HepG2 (cell line): ENCODE data around the gene APCDD1L.

Experiments
- ATAD3A ChIP-seq: sonication (generic); formaldehyde crosslinking; IDR thresholded peaks from 2 replicates; pipeline ENCODE4 v1.4.0; 2020; ENCODE audit warnings: missing genetic modification reagents
- ATF3 ChIP-seq: sonication (generic); formaldehyde crosslinking; IDR thresholded peaks from 2 replicates; pipeline ENCODE4 v1.4.0; 2020; ENCODE audit warnings: missing genetic modification reagents
- ELF4 ChIP-seq: sonication (generic); formaldehyde crosslinking; IDR thresholded peaks from 2 replicates; pipeline ENCODE4 v1.5.0; 2020; ENCODE audit warnings: missing genetic modification reagents, mild to moderate bottlenecking, moderate library complexity, borderline replicate concordance
- GFI1 ChIP-seq: sonication (generic); formaldehyde crosslinking; IDR thresholded peaks from 2 replicates; pipeline ENCODE4 v1.5.0; 2020; ENCODE audit warnings: missing genetic modification reagents, mild to moderate bottlenecking, borderline replicate concordance
- GLMP ChIP-seq: sonication (generic); formaldehyde crosslinking; IDR thresholded peaks from 2 replicates; pipeline ENCODE4 v1.9.0; 2021; ENCODE audit warnings: missing genetic modification reagents, mild to moderate bottlenecking, borderline replicate concordance
- RXRA ChIP-seq: sonication (generic); formaldehyde crosslinking; IDR thresholded peaks from 2 replicates; pipeline ENCODE4 v1.5.1; 2020; ENCODE audit warnings: missing genetic modification reagents
- SUZ12 ChIP-seq: fragments of 150-350 bp; IDR thresholded peaks from 2 replicates; pipeline ENCODE4 v1.6.1; 2014; ENCODE audit warnings: low read depth, low read length
- ZFAT ChIP-seq: sonication (generic); formaldehyde crosslinking; conservative IDR thresholded peaks from 2 replicates; pipeline ENCODE4 v1.8.1; 2023; ENCODE audit warnings: missing genetic modification reagents, inconsistent platforms
- ZKSCAN1 ChIP-seq: fragments of 150-350 bp; IDR thresholded peaks from 2 replicates; pipeline ENCODE4 v1.6.1; 2014; ENCODE audit warnings: low read length
- ZNF274 ChIP-seq: sonication (generic); formaldehyde crosslinking; IDR thresholded peaks from 2 replicates; pipeline ENCODE4 v1.5.1; 2020; ENCODE audit warnings: mild to moderate bottlenecking, missing genetic modification reagents
- ZNF878 ChIP-seq: sonication (generic); formaldehyde crosslinking; IDR thresholded peaks from 2 replicates; pipeline ENCODE4 v1.8.1; 2023; ENCODE audit warnings: mild to moderate bottlenecking, missing genetic modification reagents, moderate library complexity
- TF ChIP-seq, protein P1 (sequence below): sonication (generic); formaldehyde crosslinking; IDR thresholded peaks from 2 replicates; pipeline ENCODE4 v1.5.0; 2020; ENCODE audit warnings: mild to moderate bottlenecking, missing genetic modification reagents, moderate library complexity

DNA sequence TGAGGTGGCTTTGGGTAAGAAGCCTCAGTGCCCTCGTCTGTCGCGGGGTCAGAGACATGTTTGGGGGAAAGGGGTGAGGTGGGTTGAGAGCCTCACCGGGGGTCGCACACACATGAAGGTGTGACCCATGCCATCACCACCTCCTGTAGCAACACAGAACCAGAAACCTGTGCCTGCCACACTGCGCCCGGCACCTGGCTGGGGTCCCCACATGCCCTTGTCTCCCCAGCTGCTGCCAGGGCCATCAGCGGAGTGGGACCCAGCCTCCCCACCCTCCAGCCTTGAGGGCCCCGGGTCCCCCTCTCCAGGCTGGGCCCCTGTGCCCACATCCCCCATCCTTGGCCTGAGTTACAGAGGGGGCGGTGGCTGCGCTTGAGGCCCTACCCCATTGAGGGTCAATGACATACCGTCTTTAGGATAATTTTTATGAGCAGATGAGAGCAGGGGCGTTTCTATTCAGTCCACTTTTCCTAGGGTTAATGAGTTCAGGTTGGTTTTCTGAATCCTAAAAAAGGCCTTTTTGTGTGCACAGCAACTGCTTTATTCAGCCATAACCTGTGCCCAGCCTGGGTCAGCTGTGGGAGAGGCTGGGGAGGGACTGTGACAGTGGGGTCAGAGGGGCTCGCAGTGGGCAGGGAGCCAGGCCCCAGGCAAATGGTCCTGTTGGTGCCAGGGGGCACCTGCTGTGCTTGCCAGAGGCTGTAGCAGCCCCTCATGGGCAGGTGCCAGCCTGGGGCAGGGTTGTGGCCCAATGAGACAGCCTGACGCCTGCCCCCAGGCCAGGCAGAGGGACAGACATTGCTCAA lies 19.4 kb downstream of the APCDD1L start:
- TF ChIP-seq ZNF274 (CRISPR knock-in tag) (no peak), GLMP (no peak), ELF4 (no peak), RXRA (CRISPR knock-in tag) (no peak), ZNF878 (no peak), SUZ12 (no peak), ZKSCAN1 (no peak), GFI1 (no peak), ATF3 (CRISPR knock-in tag) (no peak), ZFAT (no peak), ATAD3A (CRISPR knock-in tag) (no peak)
- TF ChIP-seq, protein P1, sequence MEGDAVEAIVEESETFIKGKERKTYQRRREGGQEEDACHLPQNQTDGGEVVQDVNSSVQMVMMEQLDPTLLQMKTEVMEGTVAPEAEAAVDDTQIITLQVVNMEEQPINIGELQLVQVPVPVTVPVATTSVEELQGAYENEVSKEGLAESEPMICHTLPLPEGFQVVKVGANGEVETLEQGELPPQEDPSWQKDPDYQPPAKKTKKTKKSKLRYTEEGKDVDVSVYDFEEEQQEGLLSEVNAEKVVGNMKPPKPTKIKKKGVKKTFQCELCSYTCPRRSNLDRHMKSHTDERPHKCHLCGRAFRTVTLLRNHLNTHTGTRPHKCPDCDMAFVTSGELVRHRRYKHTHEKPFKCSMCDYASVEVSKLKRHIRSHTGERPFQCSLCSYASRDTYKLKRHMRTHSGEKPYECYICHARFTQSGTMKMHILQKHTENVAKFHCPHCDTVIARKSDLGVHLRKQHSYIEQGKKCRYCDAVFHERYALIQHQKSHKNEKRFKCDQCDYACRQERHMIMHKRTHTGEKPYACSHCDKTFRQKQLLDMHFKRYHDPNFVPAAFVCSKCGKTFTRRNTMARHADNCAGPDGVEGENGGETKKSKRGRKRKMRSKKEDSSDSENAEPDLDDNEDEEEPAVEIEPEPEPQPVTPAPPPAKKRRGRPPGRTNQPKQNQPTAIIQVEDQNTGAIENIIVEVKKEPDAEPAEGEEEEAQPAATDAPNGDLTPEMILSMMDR (CRISPR knock-in tag), result no peak
